Cortex of kidney (tissue), 1 donor: ENCODE measurements around the gene ZNF502.

Source experiments
- DNase-seq: peaks from one replicate; lab custom pipeline; 2025; lab: John Stamatoyannopoulos, UW

ZNF502 gene

GRCh38 chr3:44771424-44772098, 59.1 kb downstream of the ZNF502 start:
- no peak for DNase-seq

GRCh38 chr3:44772099-44772442, 59.6 kb downstream of the ZNF502 start:
- no peak for DNase-seq
